Amniotic stem cell (primary cell): ENCODE data around the gene ELMO3.

Source experiments
- DNase-seq: peaks from one replicate; lab custom pipeline; 2025; lab: John Stamatoyannopoulos, UW

ELMO3 gene

DNA sequence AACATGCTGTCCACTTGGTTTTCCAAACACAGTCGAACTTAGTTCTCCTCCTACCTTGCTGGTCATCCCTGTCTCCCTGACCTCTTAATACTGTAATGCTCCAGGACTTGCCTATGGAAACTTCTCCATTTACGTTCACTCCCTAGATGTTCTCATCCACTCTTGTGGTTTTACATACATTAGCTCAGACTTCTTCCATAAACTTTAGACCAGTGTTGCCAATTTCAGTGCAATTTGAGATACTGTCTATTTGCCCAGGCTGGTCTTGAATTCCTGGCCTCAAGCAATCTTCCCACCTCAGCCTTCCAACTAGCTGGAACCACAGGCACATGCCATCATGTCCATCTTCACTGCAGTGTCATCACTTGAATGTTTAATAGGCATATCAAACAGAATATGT lies 16.6 kb upstream of the ELMO3 start:
- DNase-seq: no peak

DNA sequence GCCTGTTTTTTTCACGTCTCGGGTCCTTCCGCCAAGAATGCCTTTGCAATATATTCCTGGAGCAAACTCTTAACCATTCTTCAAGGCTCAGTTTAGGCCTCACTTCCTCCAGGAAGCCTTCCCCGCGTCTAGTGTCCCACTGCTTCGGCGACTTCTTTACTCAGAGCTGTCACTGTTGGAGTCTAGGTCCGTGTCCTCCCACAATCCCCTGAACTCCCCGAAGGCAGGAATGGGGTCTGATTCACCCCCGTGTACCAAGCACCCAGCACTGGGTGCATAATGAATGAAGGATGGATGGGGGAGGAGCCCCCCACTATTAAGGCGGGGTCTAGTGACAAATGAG lies 15.7 kb upstream of the ELMO3 start:
- no peak for DNase-seq

DNA sequence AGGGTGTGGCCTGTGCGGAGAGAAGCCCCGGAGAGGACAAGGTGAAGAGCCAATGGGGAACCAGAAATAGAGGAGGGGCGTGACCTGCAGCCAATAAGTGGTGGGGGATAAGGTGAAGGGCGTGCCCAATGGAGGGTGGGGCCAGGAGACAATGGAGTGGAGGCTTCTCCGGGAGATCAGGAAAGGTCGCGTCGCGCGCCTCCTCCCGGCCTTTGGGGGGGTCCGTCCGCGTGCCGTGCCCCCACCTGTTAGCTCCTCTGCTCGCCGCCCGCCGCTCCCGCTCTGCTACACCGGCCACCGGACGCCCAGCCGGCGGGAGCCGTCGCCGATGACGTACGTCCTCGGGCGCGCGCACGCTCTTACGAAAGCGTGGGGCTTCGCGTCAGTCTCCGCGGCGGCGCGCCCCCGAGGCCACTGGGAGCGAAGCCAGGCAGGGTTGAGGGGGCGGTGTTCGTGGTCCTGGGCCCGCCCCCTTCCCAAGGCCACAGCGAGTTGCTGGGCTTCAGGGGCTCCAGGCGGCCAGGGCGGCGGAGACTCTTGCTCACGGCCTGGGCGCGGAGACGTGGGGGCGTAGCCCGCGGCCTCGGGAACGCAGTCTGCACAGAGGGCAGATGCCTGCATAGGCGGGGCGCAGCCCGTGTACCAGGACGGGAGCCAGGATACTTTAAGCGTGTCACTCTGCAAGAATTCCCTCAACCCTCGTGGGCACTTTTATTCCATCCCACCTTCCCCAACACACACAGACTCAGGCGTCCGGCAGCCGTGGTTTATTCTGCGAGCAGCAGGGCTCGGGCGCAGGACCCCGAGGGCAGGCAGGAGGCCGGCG lies 15.1 kb upstream of the ELMO3 start, which contains the start of gene MATCAP1:
Gene MATCAP1, minus strand, starts transcription at position 337 of the 826 bp plus-strand sequence. CDS start 3,353 bp downstream, outside the sequence.
- peak; percentile 94 for DNase-seq

DNA sequence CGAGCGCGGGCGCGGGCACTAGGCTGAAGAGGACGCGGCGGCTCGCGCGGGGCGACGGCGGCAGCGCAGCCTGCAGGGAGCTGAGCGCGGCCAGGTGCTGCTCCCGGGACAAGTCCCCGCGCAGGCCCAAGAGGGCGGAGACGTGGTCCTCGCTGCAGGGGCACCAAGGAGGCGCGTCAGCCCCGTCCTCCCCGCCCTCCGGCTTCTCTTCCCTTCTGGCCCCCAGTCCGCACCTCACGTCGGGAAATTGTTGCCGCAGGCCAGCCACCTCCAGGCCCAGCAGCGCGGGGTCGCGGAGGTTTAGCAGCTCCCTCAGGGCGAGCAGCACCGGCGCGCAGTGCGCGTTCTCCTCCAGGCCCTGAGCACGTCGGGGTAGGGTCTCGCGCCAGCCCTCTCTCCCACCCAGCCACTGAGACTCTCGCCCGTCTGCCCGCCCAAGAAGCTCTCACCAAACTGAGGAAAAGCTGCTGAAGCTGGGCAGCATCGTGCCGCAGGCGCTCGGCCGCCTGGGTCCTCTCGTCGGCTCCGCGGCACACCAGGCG lies 14.4 kb upstream of the ELMO3 start:
- DNase-seq: no peak

DNA sequence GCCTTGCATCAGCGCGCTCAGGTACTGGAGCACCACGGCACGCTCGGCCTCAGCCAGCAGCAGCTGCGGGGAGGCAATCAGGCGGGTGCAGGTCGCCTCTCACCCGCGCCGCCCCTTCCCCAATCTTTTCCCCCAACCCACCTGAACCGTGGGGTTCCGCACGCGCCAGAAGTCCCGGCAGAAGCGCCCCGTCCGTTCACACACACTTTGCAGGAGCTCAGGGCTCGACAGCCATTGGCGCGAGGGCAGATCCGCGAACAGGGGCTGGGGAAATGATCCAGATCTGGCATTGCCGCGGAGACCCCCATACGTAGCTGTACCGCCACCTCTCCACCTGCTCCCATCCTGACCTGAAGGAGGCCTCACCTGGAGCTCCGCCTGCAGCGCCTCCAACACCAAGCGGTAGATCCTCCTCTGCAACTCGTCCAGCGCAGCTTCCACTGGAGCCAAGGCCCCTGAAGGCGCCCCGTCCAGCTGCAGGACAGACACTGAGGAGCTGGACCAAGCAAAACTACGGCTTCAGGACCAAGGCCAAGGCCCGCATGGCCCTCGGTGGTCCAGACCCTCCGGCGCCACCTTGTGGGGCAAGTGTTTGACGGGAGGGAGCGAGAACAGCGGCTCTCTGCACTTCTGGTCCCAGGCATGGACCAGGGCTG lies 13.8 kb upstream of the ELMO3 start:
- peak; percentile 89 for DNase-seq

DNA sequence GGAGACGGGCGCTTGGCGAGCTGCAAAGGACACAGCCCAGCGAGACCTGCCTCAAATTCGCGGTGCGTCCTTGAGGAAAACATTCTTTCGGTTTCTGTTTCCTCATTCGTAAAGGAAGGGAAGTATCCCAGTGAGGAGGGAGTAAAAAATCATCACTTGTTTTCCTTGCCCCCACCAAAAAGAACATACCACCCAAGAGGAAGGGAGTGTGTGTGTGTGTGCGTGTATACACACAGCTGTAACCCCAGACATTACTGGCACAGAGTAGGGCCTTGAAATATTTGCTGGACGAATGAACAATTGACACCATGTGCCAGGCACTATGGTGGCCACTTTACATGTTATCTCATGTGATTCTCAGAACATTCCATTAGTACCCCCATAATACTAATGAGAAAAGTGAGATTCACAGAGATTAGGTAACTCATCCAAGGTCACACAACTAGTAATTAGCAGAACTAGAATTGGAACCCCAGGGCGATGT lies 13.2 kb upstream of the ELMO3 start:
- no peak for DNase-seq

DNA sequence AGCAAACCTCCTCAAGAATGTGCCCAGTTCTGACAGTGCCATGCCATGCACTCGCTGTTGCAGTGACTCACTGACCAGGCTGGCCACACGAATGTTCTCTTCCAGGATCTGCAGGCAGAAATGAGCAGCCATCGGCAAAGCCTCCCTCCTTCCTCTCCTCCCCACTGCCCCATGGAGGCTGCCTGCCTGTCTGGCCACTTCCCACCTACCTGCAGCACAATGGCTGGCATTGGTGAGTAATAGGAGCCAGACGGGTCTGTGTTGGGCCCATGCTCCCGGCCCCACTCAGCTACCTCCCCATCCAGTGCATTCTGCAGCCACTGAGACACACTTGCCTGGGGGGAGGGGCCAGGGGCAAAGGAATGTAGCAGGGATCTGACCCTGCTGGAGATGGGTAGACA lies 12.4 kb upstream of the ELMO3 start:
- no peak for DNase-seq

DNA sequence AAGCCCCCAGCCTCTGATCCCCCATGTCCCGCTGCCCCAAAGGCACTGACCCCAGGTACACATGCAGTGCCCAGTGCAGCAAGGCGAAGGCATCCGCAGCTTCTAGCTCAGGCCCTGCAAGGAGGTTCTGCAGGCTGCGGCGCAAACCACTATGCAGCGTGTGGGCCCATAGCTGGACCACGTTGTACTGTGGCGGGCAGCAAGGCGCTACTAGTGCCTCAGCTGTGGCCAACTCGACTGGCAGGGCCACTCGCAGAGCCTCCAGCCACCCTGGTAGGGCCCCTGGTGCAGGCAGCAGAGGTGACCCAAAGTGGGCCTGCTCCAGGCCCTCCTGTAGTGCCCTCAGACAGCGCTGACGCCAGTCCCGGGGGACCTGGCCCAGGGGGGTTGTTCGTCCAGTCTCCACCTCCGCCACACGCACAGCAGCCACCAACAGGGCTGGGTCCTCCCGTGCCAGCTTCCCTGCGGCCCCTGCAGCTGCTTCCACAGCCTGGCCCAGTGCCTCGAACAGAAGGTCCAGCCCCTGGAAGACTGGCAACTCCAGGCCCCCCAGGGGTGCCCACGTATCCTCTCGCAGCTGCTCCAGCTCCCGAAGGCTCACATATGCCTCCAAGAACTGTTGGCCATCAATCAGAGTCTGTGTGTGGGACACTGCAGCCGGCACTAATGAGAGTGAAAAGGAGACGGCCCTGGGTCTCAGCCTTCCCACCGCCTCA lies 11.6 kb upstream of the ELMO3 start:
- DNase-seq: no peak

DNA sequence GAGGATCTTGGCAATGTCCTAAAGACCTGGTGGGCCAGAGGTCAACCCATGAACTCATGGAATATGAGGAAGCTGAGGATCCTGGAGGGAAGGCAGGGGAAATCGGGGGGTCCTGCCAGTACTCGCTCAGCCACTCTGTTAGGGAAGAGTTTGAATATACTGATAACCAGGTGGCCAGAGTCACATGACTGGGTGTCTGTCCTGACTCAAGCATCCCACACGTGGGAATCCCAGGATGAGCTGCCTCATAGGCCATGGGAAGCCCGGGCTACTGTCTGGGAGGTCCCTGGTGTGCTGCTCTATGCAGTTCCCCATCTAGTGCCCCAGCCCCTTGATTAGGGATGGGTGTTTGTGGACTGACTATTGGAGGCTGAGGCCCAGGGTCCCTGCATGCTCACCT lies 10.6 kb upstream of the ELMO3 start:
- no peak for DNase-seq

DNA sequence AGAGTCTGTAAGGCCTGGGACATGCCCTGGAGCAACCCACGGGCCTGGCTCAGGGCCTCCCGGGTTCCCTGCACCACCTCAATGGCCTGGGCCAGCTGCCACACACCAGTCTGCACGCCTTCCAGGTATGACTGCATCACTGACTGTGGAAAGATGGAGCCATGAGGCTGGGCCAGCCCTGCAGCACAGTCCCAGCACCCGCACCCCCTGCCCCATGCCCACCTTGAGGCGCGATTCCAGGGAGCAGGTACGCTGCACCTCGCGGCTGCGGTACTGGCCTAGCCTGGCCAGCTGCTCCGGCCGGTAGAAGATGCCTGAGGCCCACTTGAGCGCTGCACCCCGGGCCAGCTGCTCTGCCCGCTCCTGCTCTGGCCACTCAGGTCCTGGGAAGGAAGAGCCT lies 10.1 kb upstream of the ELMO3 start:
- DNase-seq: no peak

DNA sequence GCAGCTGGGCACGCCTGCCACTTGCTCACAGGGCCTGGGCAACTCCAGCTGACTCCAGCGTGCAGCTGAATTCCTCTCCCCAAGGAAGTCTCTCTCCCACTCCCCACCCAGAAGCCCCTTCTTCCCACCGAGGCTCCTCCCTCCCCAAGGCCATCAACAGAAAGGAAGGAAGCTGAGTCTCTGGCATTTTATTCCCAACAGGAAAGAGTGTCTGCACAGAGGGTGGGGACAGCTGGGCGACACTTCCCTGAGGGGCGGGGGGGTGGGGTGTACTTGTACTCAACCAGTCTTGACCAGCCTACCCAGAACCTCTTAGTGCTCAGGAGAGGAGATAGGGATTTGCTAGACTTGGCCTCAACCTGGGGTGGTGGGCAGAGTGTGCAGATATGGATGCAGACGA lies 8.9 kb upstream of the ELMO3 start, which contains the start of gene EXOC3L1:
Gene EXOC3L1, minus strand, starts transcription at position 96 of the 400 bp plus-strand sequence. CDS start 460 bp downstream, outside the sequence.
- DNase-seq: no peak

DNA sequence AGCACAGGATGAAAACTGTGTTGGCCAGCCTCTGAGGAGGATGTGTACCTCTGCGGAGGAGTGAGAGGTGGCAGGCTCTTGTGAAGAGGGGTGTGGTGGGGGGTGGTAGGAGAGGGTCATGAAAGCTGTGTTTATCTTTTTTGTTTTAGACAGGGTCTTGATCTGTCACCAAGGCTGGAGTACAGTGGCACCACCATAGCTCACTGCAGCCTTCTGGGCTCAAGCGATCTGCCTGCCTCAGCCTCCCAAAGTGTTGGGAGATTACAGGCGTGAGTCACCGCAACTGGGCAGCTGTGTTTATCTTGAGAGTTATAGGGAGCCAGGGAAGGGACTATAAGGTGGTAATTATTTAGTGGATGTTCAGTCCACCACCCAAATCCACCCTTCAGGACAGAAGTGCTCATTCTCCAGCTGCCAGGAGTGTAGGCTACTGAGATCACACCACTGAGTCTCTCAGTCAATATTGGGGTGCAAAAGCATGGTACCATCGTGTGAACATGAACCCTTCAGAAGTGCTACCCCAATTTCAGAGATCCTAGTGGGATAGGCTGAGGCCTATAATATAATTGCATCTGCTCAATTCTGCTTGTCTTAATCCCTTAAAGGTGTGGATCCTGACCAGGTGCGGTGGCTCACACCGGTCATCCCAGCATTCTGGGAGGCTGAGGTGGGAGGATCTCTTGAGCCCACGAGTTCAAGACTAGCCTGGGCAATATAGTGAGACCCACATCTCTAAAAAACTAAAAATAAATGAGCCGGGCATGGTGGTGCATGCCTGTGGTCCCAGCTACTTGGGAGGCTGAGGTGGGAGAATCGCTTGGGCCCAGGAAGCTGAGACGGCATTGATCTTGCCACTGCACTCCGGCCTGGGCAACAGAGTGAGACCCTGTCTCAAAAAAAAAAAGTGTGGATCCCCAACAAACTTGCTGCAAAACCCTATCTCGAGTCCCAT lies 8.2 kb upstream of the ELMO3 start:
- no peak for DNase-seq

DNA sequence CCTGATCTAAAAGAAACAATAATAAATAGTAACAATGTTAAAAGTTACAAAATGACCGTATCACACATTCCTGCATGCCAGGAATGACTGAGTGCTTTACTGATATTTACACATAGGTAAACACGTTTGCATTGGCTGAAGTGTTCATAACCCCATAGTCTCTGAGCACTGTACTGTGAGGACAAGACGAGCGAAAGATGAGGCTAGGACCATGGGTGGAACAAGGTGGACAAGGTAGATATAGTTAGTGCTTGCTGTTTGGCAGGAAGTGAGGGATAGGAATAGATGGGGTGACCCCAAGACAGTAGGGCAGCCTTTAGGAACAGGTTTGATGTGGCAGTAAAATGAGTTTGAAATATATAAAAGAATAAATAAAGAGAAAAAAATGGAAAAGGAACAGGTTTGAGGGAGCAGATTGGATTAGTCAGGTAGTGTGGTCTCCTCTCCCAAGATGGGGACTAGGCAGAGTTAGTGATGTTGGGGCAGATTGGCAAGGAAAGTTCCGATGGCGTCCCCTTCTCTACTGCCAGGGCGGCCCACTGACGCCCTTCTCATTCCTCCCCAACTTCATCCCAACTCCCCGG lies 7.4 kb upstream of the ELMO3 start:
- no peak for DNase-seq

DNA sequence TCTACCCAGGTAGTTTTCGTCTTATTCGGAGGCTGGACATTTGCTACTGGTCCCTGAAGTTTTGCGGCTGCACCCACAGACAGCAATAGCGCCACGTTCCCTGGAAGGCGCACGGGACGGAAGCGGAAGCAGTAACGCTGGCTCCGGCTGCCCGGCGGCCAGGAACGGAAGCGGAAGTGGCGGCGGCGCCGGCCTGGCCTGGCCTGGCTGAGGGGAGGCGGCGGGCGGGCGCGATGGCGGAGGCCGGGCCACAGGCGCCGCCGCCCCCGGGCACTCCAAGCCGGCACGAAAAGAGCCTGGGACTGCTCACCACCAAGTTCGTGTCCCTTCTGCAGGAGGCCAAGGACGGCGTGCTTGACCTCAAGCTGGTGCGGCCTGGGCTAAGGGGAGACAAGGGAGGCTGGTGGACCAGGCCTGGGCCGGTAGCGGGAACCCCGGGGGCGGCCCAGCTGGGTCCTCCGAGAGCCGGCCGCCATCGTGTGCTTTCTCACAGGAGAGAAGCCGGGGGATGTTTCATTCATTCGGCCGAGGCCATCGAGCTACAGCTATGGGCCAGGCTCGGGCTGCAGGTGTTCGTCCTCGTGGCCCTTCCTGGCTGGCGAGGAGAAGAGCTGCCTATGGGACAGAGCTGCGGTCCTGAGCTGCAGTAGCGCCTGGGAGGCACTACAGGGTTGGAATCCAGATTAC lies 6.8 kb upstream of the ELMO3 start, which contains the start of gene E2F4:
Gene E2F4, plus strand, starts transcription at position 161 of the 687 bp plus-strand sequence. Its CDS starts 73 bp downstream, at position 234.
- peak; percentile 92 for DNase-seq

DNA sequence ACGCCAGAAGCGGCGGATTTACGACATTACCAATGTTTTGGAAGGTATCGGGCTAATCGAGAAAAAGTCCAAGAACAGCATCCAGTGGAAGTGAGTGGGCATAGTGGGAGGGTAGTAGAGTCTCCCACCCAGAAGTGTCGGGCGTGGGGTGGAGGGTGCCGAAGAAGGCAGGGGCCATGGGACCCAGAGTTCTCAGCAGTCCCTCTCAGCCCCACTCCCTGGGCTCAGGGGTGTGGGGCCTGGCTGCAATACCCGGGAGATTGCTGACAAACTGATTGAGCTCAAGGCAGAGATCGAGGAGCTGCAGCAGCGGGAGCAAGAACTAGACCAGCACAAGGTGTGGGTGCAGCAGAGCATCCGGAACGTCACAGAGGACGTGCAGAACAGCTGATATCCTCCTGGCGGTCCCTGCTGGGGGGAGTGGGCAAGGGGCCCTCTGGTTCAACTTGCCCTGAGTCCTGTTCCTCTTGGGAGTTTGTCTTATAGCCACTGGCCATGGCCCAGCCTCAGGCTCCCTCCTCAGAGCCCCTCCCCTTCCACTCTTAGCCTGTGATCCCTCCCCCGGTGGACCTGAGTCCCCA lies 6.1 kb upstream of the ELMO3 start:
- DNase-seq: no peak

DNA sequence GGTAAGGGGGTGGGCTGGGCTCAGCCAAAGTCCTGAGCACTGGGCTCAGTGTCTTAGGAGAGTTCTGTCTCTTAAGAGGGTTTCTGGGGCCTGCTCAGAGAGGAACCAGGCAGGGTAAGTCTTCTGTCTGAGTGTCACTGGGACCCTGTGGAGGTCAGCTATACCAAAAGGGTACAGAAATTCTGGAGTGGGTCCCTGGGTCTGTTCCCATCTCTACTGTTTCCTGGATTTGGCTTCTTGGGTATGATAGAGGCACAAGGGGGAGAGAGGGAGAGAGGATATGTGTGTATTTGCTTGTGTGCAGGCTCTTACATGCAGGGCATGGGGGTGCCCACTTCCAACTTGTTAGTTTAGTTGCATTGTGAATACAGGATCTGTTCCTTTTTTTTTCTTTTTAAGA lies 5.4 kb upstream of the ELMO3 start:
- no peak for DNase-seq

DNA sequence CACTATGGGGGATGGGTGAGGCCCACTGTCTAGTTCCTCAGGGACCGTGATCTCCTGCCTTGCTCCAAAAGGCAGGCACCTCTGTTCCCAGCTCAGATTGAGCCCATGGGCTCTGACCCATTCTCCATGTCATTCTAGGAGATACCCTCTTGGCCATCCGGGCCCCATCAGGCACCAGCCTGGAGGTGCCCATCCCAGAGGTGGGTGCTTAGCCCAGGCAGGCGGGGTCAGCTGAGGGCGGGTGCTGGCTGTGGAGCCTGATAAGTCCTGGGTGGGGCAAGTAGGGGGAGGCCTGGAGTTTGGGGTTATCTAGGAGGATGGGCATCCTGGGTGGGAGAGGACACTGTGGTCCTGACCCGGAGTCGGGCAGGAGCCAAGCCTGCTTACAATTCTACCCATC lies 4.7 kb upstream of the ELMO3 start:
- DNase-seq: no peak

DNA sequence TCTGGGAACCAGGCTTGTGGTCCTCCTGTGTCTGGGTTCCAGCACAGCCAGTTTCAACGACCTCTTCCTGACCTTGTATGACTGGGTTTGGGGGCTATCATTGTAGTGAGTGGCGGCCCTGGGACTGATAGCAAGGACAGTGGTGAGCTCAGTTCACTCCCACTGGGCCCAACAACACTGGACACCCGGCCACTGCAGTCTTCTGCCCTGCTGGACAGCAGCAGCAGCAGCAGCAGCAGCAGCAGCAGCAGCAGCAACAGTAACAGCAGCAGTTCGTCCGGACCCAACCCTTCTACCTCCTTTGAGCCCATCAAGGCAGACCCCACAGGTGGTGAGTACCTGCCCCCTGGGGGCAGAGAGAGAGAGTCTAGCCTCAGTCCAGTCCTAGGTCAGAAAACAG lies 3.3 kb upstream of the ELMO3 start:
- DNase-seq: no peak

DNA sequence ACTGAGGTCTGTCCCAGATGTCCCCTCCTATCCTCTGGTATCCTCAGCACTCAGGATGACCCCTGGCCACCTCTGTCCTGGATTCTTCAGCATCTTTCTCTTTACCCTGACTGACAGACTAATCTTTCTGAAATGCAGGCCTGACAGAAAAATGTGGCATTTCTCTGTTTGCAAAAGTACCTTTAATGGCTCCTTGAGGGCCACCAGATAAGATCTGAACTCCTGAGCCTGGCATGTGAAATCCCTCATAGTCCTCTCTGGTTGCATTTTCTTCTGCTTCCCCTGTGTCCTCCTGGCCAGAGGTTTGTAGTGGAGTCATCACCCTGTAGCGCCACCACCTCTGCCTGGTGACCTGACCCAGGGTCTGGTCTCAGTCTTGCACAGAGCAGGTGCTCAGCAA lies 2.0 kb upstream of the ELMO3 start:
- DNase-seq: no peak

DNA sequence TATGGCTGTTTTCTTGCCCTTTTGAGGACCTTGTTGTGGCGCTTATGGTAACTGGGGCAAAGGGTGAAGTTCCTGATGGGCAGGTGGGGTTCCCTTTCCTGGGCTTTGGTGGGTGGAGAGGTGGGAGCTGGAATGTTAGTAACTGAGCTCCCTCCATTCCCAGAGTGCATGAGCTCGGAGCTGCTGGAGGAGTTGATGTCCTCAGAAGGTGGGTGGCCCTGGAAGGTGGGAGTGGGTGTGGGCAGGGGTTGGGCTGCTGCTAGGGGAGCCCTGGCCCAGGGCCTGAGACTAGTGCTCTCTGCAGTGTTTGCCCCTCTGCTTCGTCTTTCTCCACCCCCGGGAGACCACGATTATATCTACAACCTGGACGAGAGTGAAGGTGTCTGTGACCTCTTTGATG lies 1.2 kb upstream of the ELMO3 start:
- no peak for DNase-seq
